Measurements from ENCODE around the gene TYRP1.

The TYRP1 gene

DNA sequence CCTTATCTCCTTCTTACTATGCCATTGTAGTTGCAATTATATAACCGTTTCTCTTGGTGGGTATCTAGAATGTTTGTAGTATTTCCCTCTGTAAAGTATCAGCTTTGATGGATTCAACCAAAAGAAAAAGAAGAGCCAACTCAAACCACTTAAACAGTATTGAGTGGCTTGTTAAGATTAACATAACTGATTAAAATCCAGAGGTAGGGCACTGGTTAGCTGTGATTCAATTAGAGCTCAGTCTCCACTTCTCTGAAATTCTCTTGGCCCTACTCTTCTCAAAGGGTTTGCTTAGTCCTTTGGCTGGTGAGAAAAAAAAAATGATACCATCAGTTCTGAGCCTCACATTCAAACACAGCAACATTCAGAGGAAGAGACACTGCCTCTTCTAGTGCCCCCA lies 37.0 kb downstream of the TYRP1 start:
- no peak for DNase-seq (ENCODE audit: low read depth in 1 of 2, low spot score in 1 of 2)

- DNase-seq (ENCODE audit: low read depth in 1 of 2, low spot score in 1 of 2), result no peak
Observed at GRCh38 chr9:12730927-12731326, 37.7 kb downstream of the TYRP1 start.

GRCh38 chr9:12732971-12733370 lies 39.8 kb downstream of the TYRP1 start:
- DNase-seq (ENCODE audit: low read depth in 1 of 2, low spot score in 1 of 2), result no peak

GRCh38 chr9:12735665-12736064 lies 42.5 kb downstream of the TYRP1 start:
- DNase-seq (ENCODE audit: low read depth in 1 of 2, low spot score in 1 of 2), result no peak

- DNase-seq (ENCODE audit: low read depth in 1 of 2, low spot score in 1 of 2), result no peak
Observed at GRCh38 chr9:12737871-12738270, 44.7 kb downstream of the TYRP1 start.

- no peak for DNase-seq (ENCODE audit: low read depth in 1 of 2, low spot score in 1 of 2)
Observed at GRCh38 chr9:12739014-12739652, 45.9 kb downstream of the TYRP1 start.

GRCh38 chr9:12740845-12741244 lies 47.7 kb downstream of the TYRP1 start:
- DNase-seq (ENCODE audit: low read depth in 1 of 2, low spot score in 1 of 2), result no peak

DNA sequence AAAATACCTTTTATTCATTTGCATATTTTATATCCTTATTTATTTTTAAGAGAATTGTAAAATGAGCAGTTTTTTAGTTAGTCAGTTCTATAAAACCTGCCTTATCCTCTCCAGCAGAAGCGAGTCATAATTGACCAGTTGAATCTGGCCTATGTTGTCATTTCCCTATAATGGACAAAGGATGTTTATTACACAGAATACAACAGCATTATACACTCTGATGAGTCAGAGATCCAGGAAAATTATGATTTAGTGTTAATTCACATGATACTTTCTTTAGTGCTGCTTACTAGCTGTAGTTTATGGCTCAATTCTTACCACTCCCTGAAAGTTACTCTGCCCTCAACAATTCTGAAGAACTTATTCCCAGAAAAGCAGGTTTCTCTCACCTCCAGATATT lies 54.8 kb downstream of the TYRP1 start:
- DNase-seq (ENCODE audit: low read depth in 1 of 2, low spot score in 1 of 2), result no peak

DNA sequence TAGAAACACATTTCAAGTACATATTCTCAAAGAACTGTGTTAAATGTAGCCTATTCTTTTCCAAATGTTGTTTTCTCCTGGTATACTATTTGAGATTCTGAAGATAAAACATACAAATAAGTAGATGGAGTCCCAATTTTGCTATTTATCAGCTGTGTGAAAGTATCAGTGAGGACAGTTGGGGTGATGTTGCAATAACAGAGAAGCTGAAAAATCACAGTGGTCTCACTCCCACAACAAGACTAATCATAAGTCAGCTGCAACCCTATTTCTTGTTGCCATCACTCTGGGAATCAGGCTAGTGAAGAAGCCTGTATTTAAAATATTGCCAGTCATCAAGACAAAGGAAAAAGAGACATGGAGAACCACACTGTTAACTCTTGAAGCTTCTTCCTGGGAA lies 55.8 kb downstream of the TYRP1 start:
- no peak for DNase-seq (ENCODE audit: low read depth in 1 of 2, low spot score in 1 of 2)

DNA sequence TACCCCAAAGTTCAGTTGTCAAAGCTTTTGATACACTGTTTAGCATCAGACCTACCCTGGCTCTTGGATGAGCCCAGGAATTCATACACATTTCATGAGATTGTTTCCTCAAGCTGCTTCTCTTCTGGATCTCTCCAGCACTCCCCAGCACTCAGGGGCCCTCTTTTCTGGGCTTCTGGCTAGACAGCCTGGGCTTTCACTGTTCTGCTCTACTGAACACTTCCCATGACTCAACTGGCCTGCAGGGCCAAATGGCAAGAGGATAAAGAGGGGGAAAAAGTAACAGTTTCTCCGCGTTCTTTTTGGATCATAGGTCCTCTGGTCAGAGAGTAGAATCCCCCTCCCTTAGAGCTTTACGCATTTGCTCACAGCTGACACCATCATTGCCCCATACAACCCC lies 60.7 kb downstream of the TYRP1 start:
- DNase-seq (ENCODE audit: low read depth in 1 of 2, low spot score in 1 of 2), result no peak

DNA sequence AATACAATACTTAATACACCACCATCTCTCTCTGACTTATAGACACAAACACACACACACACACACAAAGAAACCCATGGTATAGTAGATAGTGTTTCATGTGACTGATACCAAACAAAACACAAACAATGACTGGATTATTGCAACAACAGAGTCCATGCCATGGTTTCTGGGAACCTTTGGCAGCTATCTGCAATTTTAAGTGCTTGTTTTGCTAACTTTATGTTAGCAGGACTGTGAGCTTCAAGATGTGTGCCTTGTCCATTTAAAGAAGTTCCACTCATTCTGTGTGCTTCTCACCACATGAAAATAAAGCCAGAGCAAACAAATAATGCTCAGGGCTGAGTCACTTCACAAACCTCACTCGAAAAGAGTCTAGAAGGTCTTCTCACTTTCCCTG lies 66.6 kb downstream of the TYRP1 start:
- DNase-seq (ENCODE audit: low read depth in 1 of 2, low spot score in 1 of 2), result no peak

Measured in activated CD4-positive, alpha-beta T cell treated with anti-CD3 and anti-CD28 coated beads, Interleukin-2, amount 50 U/mL, for 24 hours (primary cell).